22Rv1 (cell line): ENCODE data around the gene HTR1D.
"Not testable (repeated sequence)": the region's sequence is repeated elsewhere in the genome, so short reads cannot be mapped to it uniquely, and the experiment has no call there.

Experiments used
- H3K27ac ChIP-seq: fragments of 450-650 bp; 2 replicates; pipeline ENCODE4 v1.5.1; 2017
- CTCF ChIP-seq: fragments of 450-650 bp; IDR thresholded peaks from 2 replicates; pipeline ENCODE4 v1.5.1; 2017; ENCODE audit warnings: mild to moderate bottlenecking
- ZFX ChIP-seq: fragments of 450-650 bp; IDR thresholded peaks from 2 replicates; pipeline ENCODE4 v1.6.1; 2017; ENCODE audit warnings: antibody characterized with exemption, borderline replicate concordance

The HTR1D gene

GRCh38 chr1:23191199-23191598 lies 26.1 kb downstream of the HTR1D start:
- TF ChIP-seq CTCF (no peak), ZFX (no peak)
- H3K27ac ChIP-seq = no peak overlapping the region

- H3K27ac ChIP-seq = not testable (repeated sequence)
Measured at GRCh38 chr1:23188936-23189452, 28.3 kb downstream of the HTR1D start.

- no peak overlapping the region for H3K27ac ChIP-seq
- TF ChIP-seq CTCF (no peak), ZFX (no peak)
Measured at GRCh38 chr1:23188434-23188884, 28.8 kb downstream of the HTR1D start.

- no peak overlapping the region for H3K27ac ChIP-seq
- TF ChIP-seq CTCF (no peak), ZFX (no peak)
Measured at GRCh38 chr1:23187637-23188036, 29.7 kb downstream of the HTR1D start.

- TF ChIP-seq CTCF (no peak), ZFX (no peak)
Measured at GRCh38 chr1:23185381-23185780, 31.9 kb downstream of the HTR1D start.

GRCh38 chr1:23184212-23184934 lies 32.9 kb downstream of the HTR1D start:
- H3K27ac ChIP-seq = no peak overlapping the region

More at GRCh38 chr1:23185381-23185780, 31.9 kb downstream of the HTR1D start:
- no peak overlapping the region for H3K27ac ChIP-seq

GRCh38 chr1:23179862-23180261 lies 37.4 kb downstream of the HTR1D start:
- TF ChIP-seq CTCF (no peak), ZFX (no peak)
- H3K27ac ChIP-seq = no peak overlapping the region

More at GRCh38 chr1:23184212-23184934, 32.9 kb downstream of the HTR1D start:
- TF ChIP-seq ZFX = no peak
- peak; percentile 84 for TF ChIP-seq CTCF
